GM18907 (cell line): ENCODE results near the gene VEPH1.
"Not testable (repeated sequence)": the region's sequence is repeated elsewhere in the genome, so short reads cannot be mapped to it uniquely, and the experiment has no call there.

Experiments used
- ATAC-seq: cut with Tn5 transposase; IDR thresholded peaks from one replicate; pipeline ENCODE4 v1.9.1; 2021; ENCODE audit warnings: mild to moderate bottlenecking, moderate library complexity; ENCODE audit not compliant: unreplicated experiment

The VEPH1 gene

GRCh38 chr3:157355276-157355675 lies 147.9 kb downstream of the VEPH1 start:
- ATAC-seq: no peak

GRCh38 chr3:157354722-157355121 lies 148.5 kb downstream of the VEPH1 start:
- ATAC-seq: no peak

- ATAC-seq: no peak
Observed at GRCh38 chr3:157354254-157354653, 149.0 kb downstream of the VEPH1 start.

GRCh38 chr3:157353652-157354051 lies 149.6 kb downstream of the VEPH1 start:
- ATAC-seq: no peak

- no peak for ATAC-seq
Observed at GRCh38 chr3:157351981-157352380, 151.2 kb downstream of the VEPH1 start.

GRCh38 chr3:157350651-157351050 lies 152.6 kb downstream of the VEPH1 start:
- ATAC-seq: not testable (repeated sequence)

- not testable (repeated sequence) for ATAC-seq
Observed at GRCh38 chr3:157348304-157349075, 154.7 kb downstream of the VEPH1 start.

GRCh38 chr3:157347577-157348303 lies 155.5 kb downstream of the VEPH1 start:
- no peak for ATAC-seq

- no peak for ATAC-seq
Observed at GRCh38 chr3:157336252-157337009, 166.8 kb downstream of the VEPH1 start.

- no peak for ATAC-seq
Observed at GRCh38 chr3:157335233-157336076, 167.8 kb downstream of the VEPH1 start.

- no peak for ATAC-seq
Observed at GRCh38 chr3:157333551-157333991, 169.6 kb downstream of the VEPH1 start.

- ATAC-seq: no peak
Observed at GRCh38 chr3:157330206-157330605, 173.0 kb downstream of the VEPH1 start.

GRCh38 chr3:157329551-157329950 lies 173.7 kb downstream of the VEPH1 start:
- no peak for ATAC-seq

GRCh38 chr3:157327837-157328236 lies 175.4 kb downstream of the VEPH1 start:
- ATAC-seq: no peak

GRCh38 chr3:157327018-157327417 lies 176.2 kb downstream of the VEPH1 start:
- ATAC-seq: no peak

GRCh38 chr3:157324869-157325268 lies 178.3 kb downstream of the VEPH1 start:
- ATAC-seq: not testable (repeated sequence)

GRCh38 chr3:157323360-157323759 lies 179.9 kb downstream of the VEPH1 start:
- no peak for ATAC-seq

GRCh38 chr3:157319672-157320071 lies 183.5 kb downstream of the VEPH1 start:
- no peak for ATAC-seq

GRCh38 chr3:157318639-157319288 lies 184.5 kb downstream of the VEPH1 start:
- ATAC-seq: no peak

GRCh38 chr3:157317895-157318294 lies 185.3 kb downstream of the VEPH1 start:
- no peak for ATAC-seq
